Fibroblast of villous mesenchyme (primary cell): ENCODE data around the gene ABCA7. TPM values are rescaled to one million over a fixed set of nuclear protein-coding genes. Genes with fewer than 3 reads are reported as not detected.

Experiments
- DNase-seq: peaks from one replicate; pipeline ENCODE4 v3.0.0-alpha.2; 2010; ENCODE audit warnings: low read depth
- H3K4me3 ChIP-seq: 2 replicates; pipeline ENCODE4 v1.5.1; 2011; ENCODE audit warnings: low read depth, mild to moderate bottlenecking, low read length
- CTCF ChIP-seq: IDR thresholded peaks from 2 replicates; pipeline ENCODE4 v1.5.1; 2012; ENCODE audit warnings: low read depth, mild to moderate bottlenecking, low read length; ENCODE audit not compliant: insufficient read depth
- total RNA-seq: library from RNA; depleted of rRNA; stranded (reverse); fragments of >200 nt; gene quantifications from 2 replicates; pipeline ENCODE4 v1.2.3, GENCODE V29; 2012

The ABCA7 gene
- total RNA-seq, 1 donor: 11.2 TPM

GRCh38 chr19:1050989-1051788 is 11.3 kb downstream of the ABCA7 start:
- no peak for DNase-seq
- no peak overlapping the region for H3K4me3 ChIP-seq
- no peak for TF ChIP-seq CTCF

GRCh38 chr19:1051791-1052190 is 11.9 kb downstream of the ABCA7 start:
- TF ChIP-seq CTCF: no peak
- DNase-seq: no peak
- H3K4me3 ChIP-seq: no peak overlapping the region

- no peak for TF ChIP-seq CTCF
- no peak overlapping the region for H3K4me3 ChIP-seq
- no peak for DNase-seq
These were observed 12.6 kb downstream of the ABCA7 start for GRCh38 chr19:1052349-1052975.

GRCh38 chr19:1053176-1054101 is 13.5 kb downstream of the ABCA7 start:
- no peak overlapping the region for H3K4me3 ChIP-seq
- no peak for DNase-seq
- no peak for TF ChIP-seq CTCF

- no peak overlapping the region for H3K4me3 ChIP-seq
- no peak for DNase-seq
- TF ChIP-seq CTCF: no peak
These were observed 14.5 kb downstream of the ABCA7 start for GRCh38 chr19:1054102-1055027.

GRCh38 chr19:1055028-1055425 is 15.1 kb downstream of the ABCA7 start:
- H3K4me3 ChIP-seq: no peak overlapping the region
- TF ChIP-seq CTCF: no peak
- DNase-seq: no peak
